B cell (primary cell): ENCODE data around the gene DNAH2. TPM values are rescaled to one million over a fixed set of nuclear protein-coding genes. Genes with fewer than 3 reads are reported as not detected.

Experiments used
- ATAC-seq: fragments of 200-7000 bp; cut with Tn5 transposase; one replicate; pipeline ENCODE4 v1.10.0; 2021; ENCODE audit warnings: low read depth, mild to moderate bottlenecking, moderate number of reproducible peaks, moderate library complexity
- CTCF ChIA-PET: fragments of 350-600 bp; sonication (Branson Sonifier 250); formaldehyde crosslinking; loops from one replicate; lab custom pipeline; 2021; ENCODE audit warnings: antibody characterized with exemption, inconsistent platforms; lab: Charles Lee
- POLR2A ChIA-PET: fragments of 350-600 bp; sonication (Branson Sonifier 250); formaldehyde crosslinking; loops from one replicate; lab custom pipeline; 2021; ENCODE audit warnings: antibody characterized with exemption; lab: Charles Lee
- DNase-seq: peaks from one replicate; pipeline ENCODE4 v3.0.0; 2013
- H2AFZ ChIP-seq: 2 replicates; pipeline ENCODE4 v1.6.1; 2012; ENCODE audit warnings: mild to moderate bottlenecking, low read depth, low read length; ENCODE audit not compliant: insufficient read depth, poor library complexity, severe bottlenecking
- H3K27ac ChIP-seq, 2 donors: 1 replicate in 1 of 2; 2 replicates in 1 of 2; pipeline ENCODE4 v1.5.1; 2012 to 2013; ENCODE audit warnings: low read length in 2 of 2, mild to moderate bottlenecking in 2 of 2, moderate library complexity in 1 of 2
- H3K27me3 ChIP-seq, 4 experiments: fragments of 200-600 bp in 1 of 4; sonication (generic) in 1 of 4; replicated peaks in 1 of 4; 1 replicate in 2 of 4; 2 replicates in 2 of 4; pipeline versions ENCODE4 v1.6.1 to v1.7.0; 2013 to 2016; ENCODE audit warnings: low read length in 3 of 4, mild to moderate bottlenecking in 2 of 4, mixed read lengths in 1 of 4, moderate library complexity in 1 of 4; ENCODE audit not compliant: insufficient read depth in 4 of 4, control insufficient read depth in 3 of 4; ENCODE audit errors: control extremely low read depth in 1 of 4
- H3K36me3 ChIP-seq, 2 experiments: replicated peaks in 1 of 2; 1 replicate in 1 of 2; 2 replicates in 1 of 2; pipeline versions ENCODE4 v1.6.1 to v1.7.1; 2013; ENCODE audit warnings: low read length in 1 of 2; ENCODE audit not compliant: insufficient read depth in 2 of 2, control insufficient read depth in 1 of 2; ENCODE audit errors: control extremely low read depth in 1 of 2, extremely low read depth in 1 of 2
- H3K4me1 ChIP-seq, 2 donors: fragments of 200-600 bp in 1 of 2; sonication (generic) in 1 of 2; 1 replicate in 1 of 2; 2 replicates in 1 of 2; pipeline versions ENCODE4 v1.5.1 to v1.6.1; 2013 to 2017; ENCODE audit warnings: low read length in 2 of 2; ENCODE audit not compliant: control insufficient read depth in 2 of 2, insufficient read depth in 2 of 2
- H3K4me2 ChIP-seq: replicated peaks from 2 replicates; pipeline ENCODE3; 2012; ENCODE audit warnings: mild to moderate bottlenecking, low read depth, low read length; ENCODE audit not compliant: poor library complexity, severe bottlenecking
- H3K4me3 ChIP-seq, 5 experiments: fragments of 200-600 bp in 1 of 5; sonication (generic) in 1 of 5; 1 replicate in 3 of 5; 2 replicates in 2 of 5; pipeline versions ENCODE4 v1.5.1 to v1.7.0; 2011 to 2016; ENCODE audit warnings: low read length in 4 of 5, mild to moderate bottlenecking in 4 of 5, low read depth in 2 of 5, control low read depth in 1 of 5, moderate library complexity in 1 of 5; ENCODE audit not compliant: insufficient read depth in 1 of 5; ENCODE audit errors: control extremely low read depth in 1 of 5, extremely low read depth in 1 of 5
- H3K79me2 ChIP-seq: fragments of 200-600 bp; sonication (generic); one replicate; pipeline ENCODE4 v1.6.0; 2016; ENCODE audit warnings: low read length; ENCODE audit not compliant: control insufficient read depth, insufficient read depth
- H3K9ac ChIP-seq: fragments of 200-600 bp; sonication (generic); 2 replicates; pipeline ENCODE4 v1.6.1; 2017; ENCODE audit warnings: mild to moderate bottlenecking, low read length, moderate library complexity
- H3K9me3 ChIP-seq, 3 donors: one replicate each; pipeline versions ENCODE4 v1.6.1 to v1.7.1; 2013; ENCODE audit warnings: low read length in 2 of 3; ENCODE audit not compliant: control insufficient read depth in 2 of 3, insufficient read depth in 1 of 3; ENCODE audit errors: control extremely low read depth in 1 of 3
- H4K20me1 ChIP-seq: 2 replicates; pipeline ENCODE4 v1.6.0; 2012; ENCODE audit warnings: mild to moderate bottlenecking, low read length; ENCODE audit not compliant: insufficient read depth, control insufficient read depth, poor library complexity, severe bottlenecking
- H3K27ac Mint-ChIP-seq: one replicate; pipeline ENCODE4 v1.8.0; 2021; ENCODE audit warnings: mixed read lengths
- H3K27me3 Mint-ChIP-seq: one replicate; pipeline ENCODE4 v1.8.0; 2021; ENCODE audit warnings: mixed read lengths
- H3K4me1 Mint-ChIP-seq: one replicate; pipeline ENCODE4 v1.8.0; 2021; ENCODE audit warnings: mixed read lengths
- H3K4me3 Mint-ChIP-seq: one replicate; pipeline ENCODE4 v1.8.0; 2021; ENCODE audit warnings: mixed read lengths
- H3K9me3 Mint-ChIP-seq: one replicate; pipeline ENCODE4 v1.8.0; 2022; ENCODE audit warnings: mixed read lengths; ENCODE audit not compliant: insufficient read depth
- CTCF ChIP-seq: fragments of 200-600 bp; IDR thresholded peaks from one replicate; pipeline ENCODE4 v1.8.0; 2022; ENCODE audit warnings: antibody characterized with exemption, mild to moderate bottlenecking
- EZH2 ChIP-seq: IDR thresholded peaks from 2 replicates; pipeline ENCODE4 v1.6.1; 2012; ENCODE audit warnings: borderline replicate concordance, low read depth, mild to moderate bottlenecking, moderate library complexity, low read length; ENCODE audit not compliant: insufficient read depth, poor library complexity, severe bottlenecking
- WGBS: methylation state at CpG from one replicate; pipeline ENCODE4 v1.1.5; 2013; ENCODE audit warnings: missing lambda C conversion rate; ENCODE audit not compliant: insufficient coverage; 5-methylcytosine and 5-hydroxymethylcytosine counted together
- intact Hi-C: fragments of 100-400 bp; cut with micrococcal nuclease; formaldehyde crosslinking; loops from one replicate; pipeline ENCODE4 v1.10.0; 2022
- polyA plus RNA-seq: library from polyadenylated mRNA; depleted of rRNA; stranded (reverse); fragments of >200 nt; gene quantifications from 2 replicates; pipeline ENCODE4 v1.2.3, GENCODE V29; 2012
- total RNA-seq, 2 donors: library from RNA; stranded (reverse); fragments of 120-200 nt in 1 of 2; gene quantifications; 1 replicate in 1 of 2; 2 replicates in 1 of 2; pipeline versions ENCODE4 v1.2.3 to v1.2.4, GENCODE V29; 2013 to 2022

The DNAH2 gene
- total and polyA plus RNA-seq, 2 donors (not counting 1 experiment from before 2014, with no cell fraction given), result 0.03 TPM; not detected in 1

- Histone ChIP-seq H3K4me3 (no peak overlapping the region), H3K9ac (no peak overlapping the region), H2AFZ (no peak overlapping the region), H4K20me1 (no peaks in the 10 kb centered on the region), H3K79me2 (no peaks in the 10 kb centered on the region), H3K4me1 (no peaks in the 10 kb centered on the region), H3K27ac (no peak overlapping the region), H3K4me2 (no peak overlapping the region), H3K36me3 (no peaks in the 10 kb centered on the region), H3K9me3 (no peaks in the 10 kb centered on the region), H3K27me3 (no peaks in the 10 kb centered on the region)
- no peak for TF ChIP-seq CTCF
- TF ChIP-seq EZH2, result no peak
- ATAC-seq (no peak), DNase-seq (no peak)
- Mint-ChIP-seq H3K4me3 (no peak overlapping the region), H3K27ac (no peak overlapping the region), H3K27me3 (peaks cover 22% of the 10 kb centered on the region), H3K4me1 (no peaks in the 10 kb centered on the region), H3K9me3 (no peaks in the 10 kb centered on the region)
- intact Hi-C loops, result no loop called here
- CTCF ChIA-PET, result interaction anchor here (0.7 kb wide), 1 partner anchor 944 kb away, joined by 4 read pairs; no protein-coding TSS in a partner anchor
- WGBS, result no CpG with 5 or more reads among the region's 10 CpGs
- POLR2A ChIA-PET, result no interaction called here
Observed at GRCh38 chr17:7767004-7767403, 49.5 kb downstream of the DNAH2 start.

- Histone ChIP-seq H3K9me3 (no peaks in the 10 kb centered on the region), H3K4me1 (no peaks in the 10 kb centered on the region), H3K27ac (no peak overlapping the region), H3K27me3 (no peaks in the 10 kb centered on the region), H3K36me3 (no peaks in the 10 kb centered on the region), H3K4me3 (no peak overlapping the region), H3K4me2 (no peak overlapping the region), H4K20me1 (no peaks in the 10 kb centered on the region), H3K9ac (no peak overlapping the region), H2AFZ (no peak overlapping the region), H3K79me2 (no peaks in the 10 kb centered on the region)
- CTCF ChIA-PET, result no interaction called here
- POLR2A ChIA-PET, result no interaction called here
- peaks cover 25% of the 10 kb centered on the region for H3K27me3 Mint-ChIP-seq
- no peak for ATAC-seq
- H3K4me1 Mint-ChIP-seq, result no peaks in the 10 kb centered on the region
- intact Hi-C loops, result no loop called here
- no peak for DNase-seq
- H3K27ac Mint-ChIP-seq, result no peak overlapping the region
- no peaks in the 10 kb centered on the region for H3K9me3 Mint-ChIP-seq
- WGBS, result 96% methylated on average over 14 of the region's 17 CpGs
- H3K4me3 Mint-ChIP-seq, result no peak overlapping the region
- TF ChIP-seq CTCF (no peak), EZH2 (no peak)
Observed at GRCh38 chr17:7767405-7768021, 50.0 kb downstream of the DNAH2 start.
